NCI-H345 (cell line): Measurements from ENCODE around the gene ZNF776.
"Not testable (repeated sequence)": the region's sequence is repeated elsewhere in the genome, so short reads cannot be mapped to it uniquely, and the experiment has no call there.

Experiments used
- DNase-seq: peaks from one replicate; lab custom pipeline; 2025; lab: John Stamatoyannopoulos, UW

The ZNF776 gene

GRCh38 chr19:57778336-57778735 is 31.7 kb downstream of the ZNF776 start:
- no peak for DNase-seq

GRCh38 chr19:57779220-57779845 is 32.7 kb downstream of the ZNF776 start:
- DNase-seq, result no peak

GRCh38 chr19:57786286-57786685 is 39.7 kb downstream of the ZNF776 start:
- no peak for DNase-seq

- DNase-seq, result no peak
Measured at GRCh38 chr19:57786906-57787305, 40.3 kb downstream of the ZNF776 start.

GRCh38 chr19:57788114-57788692 is 41.6 kb downstream of the ZNF776 start:
- DNase-seq, result no peak

GRCh38 chr19:57789288-57789687 is 42.7 kb downstream of the ZNF776 start:
- no peak for DNase-seq

- not testable (repeated sequence) for DNase-seq
Measured at GRCh38 chr19:57796580-57796979, 50.0 kb downstream of the ZNF776 start.

GRCh38 chr19:57800696-57801095 is 54.1 kb downstream of the ZNF776 start:
- no peak for DNase-seq

- no peak for DNase-seq
Measured at GRCh38 chr19:57802269-57802668, 55.7 kb downstream of the ZNF776 start.

- DNase-seq, result no peak
Measured at GRCh38 chr19:57803265-57803593, 56.6 kb downstream of the ZNF776 start.

- no peak for DNase-seq
Measured at GRCh38 chr19:57803594-57804325, 57.1 kb downstream of the ZNF776 start.

- no peak for DNase-seq
Measured at GRCh38 chr19:57807541-57807940, 60.9 kb downstream of the ZNF776 start.
